ENCODE measurements around the gene CPOX.

CPOX gene

GRCh38 chr3:98584547-98584946, 8.9 kb downstream of the CPOX start:
- Histone ChIP-seq H3K9me3 (no peaks in the 10 kb centered on the region), H3K36me3 (replicated peaks) (peaks cover 20% of the 10 kb centered on the region), H3K4me1 (no peaks in the 10 kb centered on the region), H3K27me3 (ENCODE audit: low read depth) (no peaks in the 10 kb centered on the region), H3K4me3 (no peak overlapping the region)
- no peak for DNase-seq (ENCODE audit: low spot score in 2 of 2)
- in situ Hi-C loops (cut with MboI; ENCODE audit: low sequenced_read_pairs): no loop called here

- in situ Hi-C loops (cut with MboI; ENCODE audit: low sequenced_read_pairs): no loop called here
- Histone ChIP-seq H3K9me3 (no peaks in the 10 kb centered on the region), H3K36me3 (replicated peaks) (peaks cover 20% of the 10 kb centered on the region), H3K4me3 (no peak overlapping the region), H3K4me1 (no peaks in the 10 kb centered on the region), H3K27me3 (ENCODE audit: low read depth) (no peaks in the 10 kb centered on the region)
- no peak for DNase-seq (ENCODE audit: low spot score in 2 of 2)
Observed at GRCh38 chr3:98583766-98584165, 9.6 kb downstream of the CPOX start.

- Histone ChIP-seq H3K9me3 (no peaks in the 10 kb centered on the region), H3K4me3 (no peak overlapping the region), H3K36me3 (replicated peaks) (peaks cover 27% of the 10 kb centered on the region), H3K27me3 (ENCODE audit: low read depth) (no peaks in the 10 kb centered on the region), H3K4me1 (no peaks in the 10 kb centered on the region)
- in situ Hi-C loops (cut with MboI; ENCODE audit: low sequenced_read_pairs): no loop called here
- no peak for DNase-seq (ENCODE audit: low spot score in 2 of 2)
Observed at GRCh38 chr3:98582042-98582441, 11.4 kb downstream of the CPOX start.

- DNase-seq (ENCODE audit: low spot score in 2 of 2): no peak
- in situ Hi-C loops (cut with MboI; ENCODE audit: low sequenced_read_pairs): no loop called here
- H3K36me3 ChIP-seq (replicated peaks): peaks cover 30% of the 10 kb centered on the region
Observed at GRCh38 chr3:98581474-98581873, 11.9 kb downstream of the CPOX start.

GRCh38 chr3:98580401-98581386, 12.7 kb downstream of the CPOX start:
- Histone ChIP-seq H3K36me3 (replicated peaks) (peaks cover 25% of the 10 kb centered on the region), H3K27me3 (ENCODE audit: low read depth) (no peaks in the 10 kb centered on the region), H3K4me3 (no peak overlapping the region), H3K4me1 (no peaks in the 10 kb centered on the region), H3K9me3 (no peaks in the 10 kb centered on the region)
- in situ Hi-C loops (cut with MboI; ENCODE audit: low sequenced_read_pairs): no loop called here
- no peak for DNase-seq (ENCODE audit: low spot score in 2 of 2)

More at GRCh38 chr3:98581474-98581873, 11.9 kb downstream of the CPOX start:
- Histone ChIP-seq H3K27me3 (ENCODE audit: low read depth) (no peaks in the 10 kb centered on the region), H3K4me1 (no peaks in the 10 kb centered on the region), H3K4me3 (no peak overlapping the region), H3K9me3 (no peaks in the 10 kb centered on the region)

- H3K36me3 ChIP-seq (replicated peaks): peaks cover 16% of the 10 kb centered on the region
- H3K4me1 ChIP-seq: 0 out of 2 replicates have a peak, but pooled peaks cover 2% of the 10 kb centered on the region
- H3K4me3 ChIP-seq: no peak overlapping the region
- in situ Hi-C loops (cut with MboI; ENCODE audit: low sequenced_read_pairs): no loop called here
- no peaks in the 10 kb centered on the region for H3K27me3 ChIP-seq (ENCODE audit: low read depth)
- DNase-seq (ENCODE audit: low spot score in 2 of 2): no peak
- H3K9me3 ChIP-seq: no peaks in the 10 kb centered on the region
Observed at GRCh38 chr3:98577178-98577895, 16.1 kb downstream of the CPOX start.

GRCh38 chr3:98574132-98574531, 19.3 kb downstream of the CPOX start:
- in situ Hi-C loops (cut with MboI; ENCODE audit: low sequenced_read_pairs): no loop called here

GRCh38 chr3:98573181-98573728, 20.2 kb downstream of the CPOX start:
- in situ Hi-C loops (cut with MboI; ENCODE audit: low sequenced_read_pairs): no loop called here

More at GRCh38 chr3:98574132-98574531, 19.3 kb downstream of the CPOX start:
- Histone ChIP-seq H3K4me3 (no peak overlapping the region), H3K36me3 (replicated peaks) (peaks cover 14% of the 10 kb centered on the region), H3K4me1 (0 out of 2 replicates have a peak, but pooled peaks cover 2% of the 10 kb centered on the region), H3K9me3 (no peaks in the 10 kb centered on the region), H3K27me3 (ENCODE audit: low read depth) (no peaks in the 10 kb centered on the region)
- DNase-seq (ENCODE audit: low spot score in 2 of 2): no peak

GRCh38 chr3:98568402-98568801, 25.0 kb downstream of the CPOX start:
- Histone ChIP-seq H3K4me1 (0 out of 2 replicates have a peak, but pooled peaks cover 2% of the 10 kb centered on the region), H3K4me3 (no peak overlapping the region), H3K27me3 (ENCODE audit: low read depth) (peaks cover 2% of the 10 kb centered on the region; the same call in 1 of the 2 replicates), H3K36me3 (replicated peaks) (no peaks in the 10 kb centered on the region), H3K9me3 (no peaks in the 10 kb centered on the region)
- in situ Hi-C loops (cut with MboI; ENCODE audit: low sequenced_read_pairs): no loop called here
- no peak for DNase-seq (ENCODE audit: low spot score in 2 of 2)

More at GRCh38 chr3:98573181-98573728, 20.2 kb downstream of the CPOX start:
- peaks cover 8% of the 10 kb centered on the region for H3K36me3 ChIP-seq (replicated peaks)
- H3K9me3 ChIP-seq: no peaks in the 10 kb centered on the region
- H3K4me3 ChIP-seq: no peak overlapping the region
- H3K27me3 ChIP-seq (ENCODE audit: low read depth): no peaks in the 10 kb centered on the region
- DNase-seq (ENCODE audit: low spot score in 2 of 2): no peak
- H3K4me1 ChIP-seq: 0 out of 2 replicates have a peak, but pooled peaks cover 2% of the 10 kb centered on the region

- no peaks in the 10 kb centered on the region for H3K36me3 ChIP-seq (replicated peaks)
- H3K4me3 ChIP-seq: no peak overlapping the region
- H3K9me3 ChIP-seq: no peaks in the 10 kb centered on the region
- H3K27me3 ChIP-seq (ENCODE audit: low read depth): peaks cover 2% of the 10 kb centered on the region; the same call in 1 of the 2 replicates
- H3K4me1 ChIP-seq: no peaks in the 10 kb centered on the region
- in situ Hi-C loops (cut with MboI; ENCODE audit: low sequenced_read_pairs): no loop called here
- no peak for DNase-seq (ENCODE audit: low spot score in 2 of 2)
Observed at GRCh38 chr3:98567666-98568270, 25.6 kb downstream of the CPOX start.

GRCh38 chr3:98565843-98566242, 27.6 kb downstream of the CPOX start:
- Histone ChIP-seq H3K4me3 (no peak overlapping the region), H3K27me3 (ENCODE audit: low read depth) (peaks cover 2% of the 10 kb centered on the region; the same call in 1 of the 2 replicates), H3K4me1 (no peaks in the 10 kb centered on the region), H3K36me3 (replicated peaks) (no peaks in the 10 kb centered on the region), H3K9me3 (no peaks in the 10 kb centered on the region)
- in situ Hi-C loops (cut with MboI; ENCODE audit: low sequenced_read_pairs): no loop called here
- no peak for DNase-seq (ENCODE audit: low spot score in 2 of 2)

GRCh38 chr3:98565237-98565643, 28.2 kb downstream of the CPOX start:
- no peak for DNase-seq (ENCODE audit: low spot score in 2 of 2)
- no peaks in the 10 kb centered on the region for H3K4me1 ChIP-seq
- in situ Hi-C loops (cut with MboI; ENCODE audit: low sequenced_read_pairs): no loop called here

GRCh38 chr3:98564282-98565005, 29.0 kb downstream of the CPOX start:
- no peaks in the 10 kb centered on the region for H3K36me3 ChIP-seq (replicated peaks)
- no peaks in the 10 kb centered on the region for H3K9me3 ChIP-seq
- H3K4me1 ChIP-seq: no peaks in the 10 kb centered on the region
- peaks cover 2% of the 10 kb centered on the region; the same call in 1 of the 2 replicates for H3K27me3 ChIP-seq (ENCODE audit: low read depth)
- in situ Hi-C loops (cut with MboI; ENCODE audit: low sequenced_read_pairs): no loop called here
- DNase-seq (ENCODE audit: low spot score in 2 of 2): no peak
- H3K4me3 ChIP-seq: no peak overlapping the region

More at GRCh38 chr3:98565237-98565643, 28.2 kb downstream of the CPOX start:
- Histone ChIP-seq H3K27me3 (ENCODE audit: low read depth) (peaks cover 2% of the 10 kb centered on the region; the same call in 1 of the 2 replicates), H3K36me3 (replicated peaks) (no peaks in the 10 kb centered on the region), H3K9me3 (no peaks in the 10 kb centered on the region), H3K4me3 (no peak overlapping the region)

Data from HAP-1 (cell line).